ENCODE measurements around the gene SLC35F1. TPM values are rescaled to one million over a fixed set of nuclear protein-coding genes. Genes with fewer than 3 reads are reported as not detected.

Gene SLC35F1
- total and polyA plus RNA-seq, 8 donors, result under 0.01 to 6.8 (median 0.38) TPM; not detected in 2

GRCh38 chr6:118012944-118013343 is 105.9 kb downstream of the SLC35F1 start:
- no peak overlapping the region for H3K4me3 ChIP-seq
- TF ChIP-seq EP300 (IDR thresholded peaks at IDR 0.05) (no peak), POLR2AphosphoS5 (IDR thresholded peaks at IDR 0.05) (no peak), POLR2A (IDR thresholded peaks at IDR 0.05) (no peak), CTCF (IDR thresholded peaks at IDR 0.05) (no peak)
- peak in 1 of 2 donors; percentile 65 for DNase-seq
- H3K9me3 ChIP-seq, result peaks cover 0 to 8% (median 0%) of the 10 kb centered on the region in 4 donors
- intact Hi-C loops (cut with DNase I; ENCODE audit: low total_unique reads), result no loop called here
- no peak overlapping the region for H3K27ac ChIP-seq
- no peaks in the 10 kb centered on the region for H3K4me1 ChIP-seq
- 42 to 53% (median 48%) methylated on average over 5 of the region's 5 CpGs for WGBS, 5 donors
- H3K36me3 ChIP-seq, result no peaks in the 10 kb centered on the region
- H3K27me3 ChIP-seq, result no peaks in the 10 kb centered on the region

GRCh38 chr6:118016532-118016931 is 109.5 kb downstream of the SLC35F1 start:
- Histone ChIP-seq H3K27me3 (no peaks in the 10 kb centered on the region), H3K9me3 (peaks cover 0 to under 1% (median 0%) of the 10 kb centered on the region in 4 donors), H3K4me1 (no peaks in the 10 kb centered on the region), H3K4me3 (no peak overlapping the region), H3K36me3 (no peaks in the 10 kb centered on the region), H3K27ac (no peak overlapping the region)
- no peak for DNase-seq
- TF ChIP-seq EP300 (IDR thresholded peaks at IDR 0.05), result no peak
- no peak for TF ChIP-seq POLR2AphosphoS5 (IDR thresholded peaks at IDR 0.05)
- no peak for TF ChIP-seq POLR2A (IDR thresholded peaks at IDR 0.05)
- TF ChIP-seq CTCF (IDR thresholded peaks at IDR 0.05), result no peak
- intact Hi-C loops (cut with DNase I; ENCODE audit: low total_unique reads), result no loop called here
- WGBS, 5 donors, result 80 to 93% (median 89%) methylated on average over 2 of the region's 2 CpGs

- Histone ChIP-seq H3K27me3 (no peaks in the 10 kb centered on the region), H3K4me3 (no peak overlapping the region), H3K36me3 (no peaks in the 10 kb centered on the region), H3K4me1 (no peaks in the 10 kb centered on the region), H3K27ac (no peak overlapping the region), H3K9me3 (no peaks in the 10 kb centered on the region)
- no peak for DNase-seq
- TF ChIP-seq EP300 (IDR thresholded peaks at IDR 0.05) (no peak), POLR2A (IDR thresholded peaks at IDR 0.05) (no peak), POLR2AphosphoS5 (IDR thresholded peaks at IDR 0.05) (no peak), CTCF (IDR thresholded peaks at IDR 0.05) (no peak)
- intact Hi-C loops (cut with DNase I; ENCODE audit: low total_unique reads), result no loop called here
- WGBS, 5 donors, result 32 to 42% (median 33%) methylated on average over 2 of the region's 2 CpGs
These were observed 110.3 kb downstream of the SLC35F1 start for GRCh38 chr6:118017301-118017848.

- WGBS, 5 donors, result 83 to 88% (median 85%) methylated on average over 3 of the region's 3 CpGs
- intact Hi-C loops (cut with DNase I; ENCODE audit: low total_unique reads), result no loop called here
These were observed 116.7 kb downstream of the SLC35F1 start for GRCh38 chr6:118023771-118024170.

More at GRCh38 chr6:118023771-118024170, 116.7 kb downstream of the SLC35F1 start:
- Histone ChIP-seq H3K36me3 (no peaks in the 10 kb centered on the region), H3K27ac (no peak overlapping the region), H3K4me1 (no peaks in the 10 kb centered on the region), H3K9me3 (no peaks in the 10 kb centered on the region), H3K4me3 (no peak overlapping the region), H3K27me3 (no peaks in the 10 kb centered on the region)
- no peak for DNase-seq
- TF ChIP-seq POLR2AphosphoS5 (IDR thresholded peaks at IDR 0.05) (no peak), EP300 (IDR thresholded peaks at IDR 0.05) (no peak), CTCF (IDR thresholded peaks at IDR 0.05) (no peak), POLR2A (IDR thresholded peaks at IDR 0.05) (no peak)
